IPS-11a (cell line): ENCODE results near the gene NUP37.
"Not testable (repeated sequence)": the region's sequence is repeated elsewhere in the genome, so short reads cannot be mapped to it uniquely, and the experiment has no call there.

Source experiments
- H3K4me3 ChIP-seq: one replicate; pipeline ENCODE4 v1.5.1; 2013; ENCODE audit warnings: low read depth, low read length, control low read depth

The NUP37 gene

GRCh38 chr12:102119674-102120563, at the start of gene NUP37, which contains the start of gene PARPBP:
TSS of gene NUP37 (minus strand) at chr12:102120114. CDS start at chr12:102118518, 1,596 bp downstream.
TSS of gene PARPBP (plus strand) at chr12:102120183. CDS start at chr12:102123889, 3,706 bp downstream.
- H3K4me3 ChIP-seq = peak within 1 kb of the TSS; percentile 92

GRCh38 chr12:102167821-102168604, 48.1 kb upstream of the NUP37 start:
- H3K4me3 ChIP-seq = no peak overlapping the region

DNA sequence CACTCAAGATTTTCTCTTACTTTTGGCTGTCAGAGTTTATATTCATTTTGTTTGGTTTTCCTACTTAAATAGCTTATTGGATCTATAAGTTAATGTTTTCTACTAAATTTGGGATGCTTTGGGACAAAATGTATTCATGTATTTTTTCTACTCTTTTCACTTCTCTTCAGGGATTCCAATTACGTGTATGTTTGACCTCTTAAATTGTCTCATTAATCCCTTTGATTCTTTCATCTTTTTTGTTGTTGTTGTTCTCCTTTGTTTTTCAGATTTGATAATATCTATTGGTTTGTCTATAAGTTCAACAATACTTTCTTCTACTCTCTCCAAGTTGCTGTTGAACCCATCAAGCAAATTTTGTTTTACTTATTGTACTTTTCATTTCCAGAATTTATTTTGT, 43.5 kb upstream of the NUP37 start:
- no peak overlapping the region for H3K4me3 ChIP-seq

GRCh38 chr12:102155206-102155605, 35.3 kb upstream of the NUP37 start:
- H3K4me3 ChIP-seq = not testable (repeated sequence)

DNA sequence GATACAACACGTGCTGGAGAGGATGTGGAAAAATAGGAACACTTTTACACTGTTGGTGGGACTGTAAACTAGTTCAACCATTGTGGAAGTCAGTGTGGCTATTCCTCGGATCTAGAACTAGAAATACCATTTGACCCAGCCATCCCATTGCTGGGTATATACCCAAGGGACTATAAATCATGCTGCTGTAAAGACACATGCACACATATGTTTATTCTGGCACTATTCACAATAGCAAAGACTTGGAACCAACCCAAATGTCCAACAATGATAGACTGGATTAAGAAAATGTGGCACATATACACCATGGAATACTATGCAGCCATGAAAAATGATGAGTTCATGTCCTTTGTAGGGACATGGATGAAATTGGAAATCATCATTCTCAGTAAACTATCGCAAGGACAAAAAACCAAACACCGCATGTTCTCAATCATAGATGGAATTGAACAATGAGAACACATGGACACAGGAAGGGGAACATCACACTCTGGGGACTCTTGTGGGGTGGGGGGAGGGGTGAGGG, 27.2 kb upstream of the NUP37 start:
- not testable (repeated sequence) for H3K4me3 ChIP-seq

GRCh38 chr12:102144221-102144620, 24.3 kb upstream of the NUP37 start:
- no peak overlapping the region for H3K4me3 ChIP-seq

GRCh38 chr12:102142866-102143373, 23.0 kb upstream of the NUP37 start:
- H3K4me3 ChIP-seq = not testable (repeated sequence)

DNA sequence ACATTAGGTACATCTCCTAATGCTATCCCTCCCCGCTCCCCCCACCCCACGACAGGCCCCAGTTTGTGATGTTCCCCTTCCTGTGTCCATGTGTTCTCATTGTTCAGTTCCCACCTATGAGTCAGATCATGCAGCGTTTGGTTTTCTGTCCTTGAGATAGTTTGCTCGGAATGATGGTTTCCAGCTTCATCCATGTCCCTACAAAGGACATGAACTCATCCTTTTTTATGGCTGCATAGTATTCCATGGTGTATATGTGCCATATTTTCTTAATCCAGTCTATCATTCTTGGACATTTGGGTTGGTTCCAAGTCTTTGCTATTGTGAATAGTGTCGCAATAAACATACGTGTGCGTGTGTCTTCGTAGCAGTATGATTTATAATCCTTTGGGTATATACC, 17.7 kb upstream of the NUP37 start:
- H3K4me3 ChIP-seq = not testable (repeated sequence)

DNA sequence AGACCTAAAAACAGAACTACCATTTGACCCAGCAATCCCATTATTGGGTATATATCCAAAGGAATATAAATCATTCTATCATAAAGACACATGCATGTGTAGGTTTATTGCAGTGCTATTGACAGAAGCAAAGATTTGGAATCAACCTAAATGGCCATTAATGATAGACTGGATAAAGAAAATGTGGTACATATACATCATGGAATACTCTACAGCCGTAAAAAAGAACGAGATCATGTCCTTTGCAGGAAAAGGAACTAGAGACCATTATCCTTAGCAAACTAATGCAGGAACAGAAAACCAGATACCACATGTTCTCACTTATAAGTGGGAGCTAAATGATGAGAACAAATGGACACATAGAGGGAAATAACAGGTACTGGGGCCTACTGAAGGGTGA, 11.5 kb upstream of the NUP37 start:
- not testable (repeated sequence) for H3K4me3 ChIP-seq

- H3K4me3 ChIP-seq = not testable (repeated sequence)
Measured at GRCh38 chr12:102130720-102131119, 10.8 kb upstream of the NUP37 start.

DNA sequence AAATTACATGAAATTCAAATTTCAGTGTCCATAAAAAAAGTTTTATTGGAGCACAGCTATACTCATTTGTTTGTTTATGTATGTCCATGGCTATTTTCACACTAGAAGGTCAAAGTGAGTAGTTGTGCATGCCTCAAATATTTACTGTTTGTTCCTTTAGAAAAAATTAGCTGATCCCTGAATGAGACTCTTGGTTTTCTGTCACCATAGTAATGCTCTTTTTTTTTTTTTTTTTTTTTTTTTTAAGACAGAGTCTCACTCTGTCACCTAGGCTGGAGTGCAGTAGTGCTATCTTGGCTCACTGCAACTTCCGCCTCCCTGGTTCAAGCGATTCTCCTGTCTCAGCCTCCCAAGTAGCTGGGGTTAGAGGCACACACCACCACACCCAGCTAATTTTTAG, 1.4 kb upstream of the NUP37 start:
- peak overlapping the region; percentile 92 for H3K4me3 ChIP-seq

DNA sequence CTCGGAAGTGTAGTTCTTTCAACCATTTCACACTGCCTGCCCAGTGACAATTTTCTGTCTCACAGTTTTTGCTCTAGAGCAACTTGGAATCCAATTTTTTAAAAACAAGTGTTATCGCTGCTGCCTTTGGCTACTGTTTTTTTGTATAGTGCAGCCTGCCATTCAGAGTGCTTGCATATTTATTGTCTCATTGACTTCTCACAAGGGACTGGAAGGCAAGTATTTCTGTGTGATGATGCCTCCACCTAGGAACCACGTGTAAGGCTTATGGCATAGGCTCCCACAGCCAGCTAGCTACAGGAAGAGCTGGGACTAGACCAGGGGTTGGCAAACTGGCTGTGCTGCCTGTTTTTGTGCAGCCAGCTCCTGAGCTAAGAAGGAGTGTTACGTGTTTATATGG, 972 bp upstream of the NUP37 start:
- peak overlapping the region; percentile 92 for H3K4me3 ChIP-seq

- peak overlapping the region; percentile 92 for H3K4me3 ChIP-seq
Measured at GRCh38 chr12:102120564-102120873, 605 bp upstream of the NUP37 start.

GRCh38 chr12:102118874-102119273, 1.0 kb downstream of the NUP37 start:
- H3K4me3 ChIP-seq = peak overlapping the region; percentile 92

DNA sequence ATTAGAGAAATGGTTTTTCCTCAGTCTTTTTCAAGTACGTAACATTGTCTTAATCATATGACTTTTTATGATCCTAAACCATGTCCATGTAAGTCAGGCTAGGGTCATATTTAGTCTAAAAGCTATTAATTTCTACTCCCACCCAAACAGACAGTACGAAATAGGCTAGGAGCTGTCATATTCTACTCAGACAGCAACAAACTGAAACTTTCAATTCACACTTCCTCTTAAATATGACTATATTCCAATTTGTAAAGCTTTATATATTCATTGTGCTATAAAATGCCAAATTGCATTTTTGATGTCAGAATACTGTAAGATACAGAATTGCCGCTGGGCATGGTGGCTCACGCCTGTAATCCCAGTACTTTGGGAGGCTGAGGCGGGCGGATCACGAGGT, 3.5 kb downstream of the NUP37 start:
- H3K4me3 ChIP-seq = no peak overlapping the region

GRCh38 chr12:102114212-102114611, 5.7 kb downstream of the NUP37 start:
- no peak overlapping the region for H3K4me3 ChIP-seq

GRCh38 chr12:102110782-102111181, 9.1 kb downstream of the NUP37 start:
- H3K4me3 ChIP-seq = no peak overlapping the region

DNA sequence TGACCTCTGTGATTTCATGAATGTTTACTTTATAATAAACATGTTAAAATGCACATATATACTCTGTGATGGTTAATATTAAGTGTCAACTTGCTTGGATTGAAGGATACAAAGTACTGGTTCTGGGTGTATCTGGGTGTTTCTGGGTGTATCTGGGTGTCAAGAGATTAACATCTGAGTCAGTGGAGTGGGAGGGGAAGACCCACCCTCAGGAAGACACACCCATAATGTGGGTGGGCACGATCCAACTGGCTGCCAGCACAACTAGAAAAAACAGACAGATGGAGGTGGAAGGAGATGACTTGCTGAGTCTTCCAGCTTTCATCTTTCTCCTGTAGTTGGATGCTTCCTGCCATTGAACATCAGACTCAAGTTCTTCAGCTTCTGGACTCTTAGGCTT, 11.9 kb downstream of the NUP37 start:
- no peak overlapping the region for H3K4me3 ChIP-seq

DNA sequence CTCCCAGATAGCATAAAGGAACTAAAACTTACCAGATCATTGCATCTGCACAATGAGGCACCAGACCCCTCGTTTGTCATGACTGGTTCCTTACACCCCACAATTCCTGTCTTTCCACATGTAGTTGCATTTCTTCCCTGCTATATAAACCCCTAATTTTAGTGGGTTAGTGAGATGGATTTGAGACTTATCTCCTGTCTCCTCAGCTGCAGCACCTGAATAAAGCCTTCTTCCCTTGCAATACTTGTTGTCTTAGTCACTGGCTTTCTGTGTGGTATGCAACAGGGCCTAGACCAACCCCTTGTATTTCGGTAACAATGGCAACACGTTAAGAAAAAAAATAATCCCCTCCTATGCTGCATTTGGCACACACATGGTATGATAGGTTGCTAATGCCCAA, 13.0 kb downstream of the NUP37 start:
- no peak overlapping the region for H3K4me3 ChIP-seq

- no peak overlapping the region for H3K4me3 ChIP-seq
Measured at GRCh38 chr12:102096855-102097254, 23.1 kb downstream of the NUP37 start.

DNA sequence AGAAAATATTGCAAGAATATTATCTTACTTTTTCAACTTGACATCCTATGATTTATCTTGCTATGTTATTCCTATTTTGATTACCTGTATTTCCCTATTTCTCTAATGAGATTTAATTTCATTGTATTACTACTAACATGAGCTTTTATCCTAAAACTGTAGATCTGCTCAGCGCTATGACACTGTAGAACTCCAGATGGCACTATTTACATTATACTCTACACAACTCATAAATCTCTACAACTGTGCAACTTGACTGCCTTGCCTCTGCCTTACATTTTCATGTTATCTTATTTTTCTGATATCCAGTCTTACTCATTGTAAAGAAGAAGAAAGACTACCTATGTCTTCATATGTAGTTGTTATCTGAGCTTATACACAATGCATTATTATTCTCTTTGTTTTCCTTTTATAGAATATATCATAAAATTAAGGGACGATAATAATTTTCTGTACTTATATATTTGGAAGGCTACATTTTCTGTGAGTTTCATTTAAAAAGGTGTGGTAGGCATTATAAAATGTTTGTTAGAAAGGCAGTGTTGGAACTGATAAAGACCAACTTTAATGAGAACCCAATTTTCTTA, 24.1 kb downstream of the NUP37 start:
- H3K4me3 ChIP-seq = no peak overlapping the region
